ENCODE data around the gene GPN1.
"Not testable (repeated sequence)": the region's sequence is repeated elsewhere in the genome, so short reads cannot be mapped to it uniquely, and the experiment has no call there.

GPN1 gene

GRCh38 chr2:27672723-27673486 lies 44.1 kb downstream of the GPN1 start:
- DNase-seq: no peak

- no peak for DNase-seq
Observed at GRCh38 chr2:27680571-27680970, 51.7 kb downstream of the GPN1 start.

GRCh38 chr2:27681841-27682240 lies 53.0 kb downstream of the GPN1 start:
- DNase-seq: no peak

- DNase-seq: not testable (repeated sequence)
Observed at GRCh38 chr2:27682334-27682771, 53.5 kb downstream of the GPN1 start.

- DNase-seq: peak; percentile 55
Observed at GRCh38 chr2:27683390-27684071, 54.7 kb downstream of the GPN1 start.

- DNase-seq: not testable (repeated sequence)
Observed at GRCh38 chr2:27685006-27685405, 56.2 kb downstream of the GPN1 start.

DNA sequence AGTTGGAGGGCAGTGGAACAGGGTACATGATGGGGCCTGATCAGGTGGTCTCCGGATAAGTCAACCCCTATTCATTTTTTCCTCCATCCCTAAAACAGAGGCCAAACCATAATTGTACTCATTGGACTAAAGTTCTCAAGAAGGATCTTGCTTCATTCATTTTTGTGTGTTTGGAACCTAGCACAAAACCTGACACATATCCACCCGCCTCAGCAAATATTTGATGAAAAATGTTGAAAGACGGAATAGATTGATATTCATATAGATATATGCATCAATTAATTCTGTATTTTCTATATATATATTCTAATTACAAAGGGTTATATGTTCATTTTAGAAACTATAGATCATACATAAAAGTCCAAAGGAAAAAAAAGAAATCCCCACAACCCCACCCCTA lies 56.7 kb downstream of the GPN1 start:
- DNase-seq: no peak

- DNase-seq: no peak
Observed at GRCh38 chr2:27687232-27687631, 58.4 kb downstream of the GPN1 start.

GRCh38 chr2:27689424-27689823 lies 60.6 kb downstream of the GPN1 start:
- no peak for DNase-seq

DNA sequence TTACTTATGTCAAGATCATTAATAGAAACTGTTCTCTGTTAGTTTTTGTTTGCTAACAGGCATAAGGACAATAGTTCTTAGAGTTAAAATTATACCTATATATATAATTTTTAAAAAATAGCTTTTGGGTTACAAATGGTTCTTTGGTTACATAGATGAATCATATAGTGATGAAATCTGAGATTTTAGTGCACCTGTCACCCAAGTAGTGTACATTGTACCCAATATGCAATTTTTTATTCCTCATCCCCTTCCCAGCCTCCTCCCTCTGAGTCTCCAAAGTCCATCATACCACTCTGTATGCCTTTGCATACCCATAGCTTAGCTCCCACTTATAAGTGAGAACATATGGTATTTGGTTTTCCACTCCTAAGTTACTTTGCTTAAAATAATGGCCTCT lies 61.2 kb downstream of the GPN1 start:
- DNase-seq: no peak

GRCh38 chr2:27697660-27698059 lies 68.8 kb downstream of the GPN1 start:
- DNase-seq: no peak
